Peyer's patch (tissue), 4 donors: ENCODE results near the gene FAM234B. TPM values are rescaled to one million over a fixed set of nuclear protein-coding genes. Genes with fewer than 3 reads are reported as not detected.
"Not testable (repeated sequence)": the region's sequence is repeated elsewhere in the genome, so short reads cannot be mapped to it uniquely, and the experiment has no call there.

ENCODE experiments used
- DNase-seq, 3 donors: peaks; one replicate each; pipeline ENCODE4 v3.0.0-alpha.2; 2017 to 2019
- H3K27ac ChIP-seq, 4 donors: fragments of 200-600 bp; sonication (generic); one replicate each; pipeline ENCODE4 v1.5.1; 2016 to 2019
- H3K27me3 ChIP-seq, 2 donors: fragments of 200-600 bp; sonication (generic); one replicate each; pipeline ENCODE4 v1.5.1; 2019
- H3K36me3 ChIP-seq, 3 donors: fragments of 200-600 bp; sonication (generic); one replicate each; pipeline ENCODE4 v1.5.1; 2016 to 2019
- H3K4me1 ChIP-seq, 4 donors: fragments of 200-600 bp; sonication (generic); one replicate each; pipeline ENCODE4 v1.5.1; 2016 to 2019
- H3K4me3 ChIP-seq, 4 donors: fragments of 200-600 bp; sonication (generic); 1 replicate in 3 of 4; 2 replicates in 1 of 4; pipeline ENCODE4 v1.5.1; 2016 to 2019; ENCODE audit warnings: mild to moderate bottlenecking in 1 of 4
- H3K9me3 ChIP-seq, 4 donors: fragments of 200-600 bp; sonication (generic); one replicate each; pipeline ENCODE4 v1.5.1; 2016 to 2019; ENCODE audit warnings: mild to moderate bottlenecking in 1 of 4
- POLR2A ChIP-seq, 2 donors: fragments of 450-650 bp; IDR thresholded peaks; one replicate each; pipeline ENCODE4 v1.5.1; 2017; ENCODE audit warnings: antibody characterized with exemption in 2 of 2, mild to moderate bottlenecking in 2 of 2, moderate library complexity in 2 of 2
- total RNA-seq, 4 donors: library from RNA; depleted of rRNA; stranded (reverse); fragments of >200 nt; gene quantifications; one replicate each; pipeline ENCODE4 v1.1.0, GENCODE V29; 2016
- TF ChIP-seq, protein P1 (sequence below), 6 experiments: fragments of 450-650 bp in 4 of 6; fragments of 200-600 bp in 2 of 6; sonication (generic) in 1 of 6; IDR thresholded peaks; one replicate each; pipeline ENCODE4 v1.5.1; 2017 to 2019; ENCODE audit warnings: antibody characterized with exemption in 6 of 6, mild to moderate bottlenecking in 3 of 6, moderate library complexity in 1 of 6

Gene FAM234B
- total RNA-seq, 4 donors from 2014 or later: 6.5 to 9.1 (median 7.2) TPM

DNA sequence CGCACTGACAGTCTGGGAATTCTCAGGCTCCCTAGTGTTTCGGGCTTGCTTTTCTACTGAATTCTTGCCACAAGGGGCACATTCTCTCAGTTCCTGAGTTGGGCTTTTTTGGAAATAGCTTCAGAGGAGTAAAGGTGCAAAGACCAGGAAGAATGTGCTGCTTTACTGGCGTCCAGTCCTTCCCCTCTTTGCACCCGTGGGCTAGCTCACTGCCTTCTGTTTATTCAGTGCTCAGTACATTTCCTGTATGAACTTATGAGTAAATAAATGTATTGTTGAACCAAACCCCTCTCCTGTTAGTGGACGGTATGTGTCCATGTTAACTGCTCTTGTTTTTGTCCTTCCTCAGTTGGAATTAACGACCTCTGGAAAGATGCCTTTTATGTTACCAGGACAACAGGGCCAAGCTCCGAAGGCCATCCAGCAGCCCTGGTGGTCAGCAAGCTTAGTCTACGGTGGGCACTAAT is 35.3 kb downstream of the FAM234B start:
- DNase-seq: no peak
- Histone ChIP-seq H3K36me3 (peaks cover 0 to 4% (median 0%) of the 10 kb centered on the region in 3 donors), H3K27ac (no peak overlapping the region)

DNA sequence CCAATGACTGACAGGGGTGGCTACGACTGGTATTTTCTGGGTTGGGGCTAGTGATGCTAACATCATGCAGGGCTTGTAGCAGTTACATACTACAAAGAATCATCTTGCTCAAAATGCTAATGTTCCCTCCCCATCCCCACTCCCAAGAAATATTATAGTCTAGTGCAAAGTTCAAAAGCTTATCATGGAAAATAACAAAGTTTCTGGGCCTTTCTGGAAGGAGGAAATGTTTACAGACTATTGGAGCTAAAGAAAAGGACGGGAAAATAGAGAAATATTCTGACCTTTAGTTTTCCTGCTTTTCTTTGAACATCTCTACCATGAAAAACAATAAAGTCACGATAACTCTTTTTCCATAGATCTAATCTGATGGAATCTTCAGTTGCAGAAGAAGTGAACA is 36.1 kb downstream of the FAM234B start:
- H3K4me3 ChIP-seq: no peak overlapping the region
- peaks cover 0 to 4% (median 0%) of the 10 kb centered on the region in 3 donors for H3K36me3 ChIP-seq
- DNase-seq: no peak
- no peak overlapping the region for H3K27ac ChIP-seq
- H3K4me1 ChIP-seq: no peaks in the 10 kb centered on the region
- H3K27me3 ChIP-seq: no peaks in the 10 kb centered on the region
- H3K9me3 ChIP-seq: no peaks in the 10 kb centered on the region
- TF ChIP-seq POLR2A (IDR thresholded peaks at IDR 0.05): no peak
- TF ChIP-seq, protein P1, sequence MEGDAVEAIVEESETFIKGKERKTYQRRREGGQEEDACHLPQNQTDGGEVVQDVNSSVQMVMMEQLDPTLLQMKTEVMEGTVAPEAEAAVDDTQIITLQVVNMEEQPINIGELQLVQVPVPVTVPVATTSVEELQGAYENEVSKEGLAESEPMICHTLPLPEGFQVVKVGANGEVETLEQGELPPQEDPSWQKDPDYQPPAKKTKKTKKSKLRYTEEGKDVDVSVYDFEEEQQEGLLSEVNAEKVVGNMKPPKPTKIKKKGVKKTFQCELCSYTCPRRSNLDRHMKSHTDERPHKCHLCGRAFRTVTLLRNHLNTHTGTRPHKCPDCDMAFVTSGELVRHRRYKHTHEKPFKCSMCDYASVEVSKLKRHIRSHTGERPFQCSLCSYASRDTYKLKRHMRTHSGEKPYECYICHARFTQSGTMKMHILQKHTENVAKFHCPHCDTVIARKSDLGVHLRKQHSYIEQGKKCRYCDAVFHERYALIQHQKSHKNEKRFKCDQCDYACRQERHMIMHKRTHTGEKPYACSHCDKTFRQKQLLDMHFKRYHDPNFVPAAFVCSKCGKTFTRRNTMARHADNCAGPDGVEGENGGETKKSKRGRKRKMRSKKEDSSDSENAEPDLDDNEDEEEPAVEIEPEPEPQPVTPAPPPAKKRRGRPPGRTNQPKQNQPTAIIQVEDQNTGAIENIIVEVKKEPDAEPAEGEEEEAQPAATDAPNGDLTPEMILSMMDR (IDR thresholded peaks at IDR 0.05): no peak

More for the DNA sequence above, 35.3 kb downstream of the FAM234B start:
- Histone ChIP-seq H3K27me3 (no peaks in the 10 kb centered on the region), H3K4me1 (no peaks in the 10 kb centered on the region), H3K4me3 (no peak overlapping the region), H3K9me3 (no peaks in the 10 kb centered on the region)
- TF ChIP-seq POLR2A (IDR thresholded peaks at IDR 0.05): no peak
- TF ChIP-seq, protein P1 (IDR thresholded peaks at IDR 0.05): no peak

DNA sequence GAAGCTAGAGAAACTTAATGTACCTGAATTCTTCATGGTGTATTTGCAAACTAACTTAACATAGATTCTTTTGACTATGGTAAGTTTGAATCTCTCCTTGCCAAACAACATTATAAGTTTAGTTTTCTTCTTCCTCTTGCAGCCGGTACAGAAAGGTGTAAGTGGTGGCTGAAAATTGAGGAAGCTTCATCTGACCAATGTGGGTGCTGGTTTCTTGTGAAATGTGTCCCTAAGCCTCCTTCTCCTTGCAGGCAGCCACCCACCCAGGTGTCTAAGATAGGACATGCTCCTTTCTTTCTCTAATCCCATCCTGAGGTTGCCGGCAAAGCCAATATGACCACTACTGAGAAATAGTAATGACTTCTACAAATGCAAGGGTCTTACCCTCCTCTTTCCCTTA is 38.7 kb downstream of the FAM234B start:
- H3K27me3 ChIP-seq: no peaks in the 10 kb centered on the region
- DNase-seq: no peak
- H3K27ac ChIP-seq: no peak overlapping the region
- H3K4me3 ChIP-seq: no peak overlapping the region
- TF ChIP-seq, protein P1 (IDR thresholded peaks at IDR 0.05): no peak
- TF ChIP-seq POLR2A (IDR thresholded peaks at IDR 0.05): no peak
- peaks cover 0 to 4% (median 0%) of the 10 kb centered on the region in 3 donors for H3K36me3 ChIP-seq
- no peaks in the 10 kb centered on the region for H3K4me1 ChIP-seq
- H3K9me3 ChIP-seq: no peaks in the 10 kb centered on the region

DNA sequence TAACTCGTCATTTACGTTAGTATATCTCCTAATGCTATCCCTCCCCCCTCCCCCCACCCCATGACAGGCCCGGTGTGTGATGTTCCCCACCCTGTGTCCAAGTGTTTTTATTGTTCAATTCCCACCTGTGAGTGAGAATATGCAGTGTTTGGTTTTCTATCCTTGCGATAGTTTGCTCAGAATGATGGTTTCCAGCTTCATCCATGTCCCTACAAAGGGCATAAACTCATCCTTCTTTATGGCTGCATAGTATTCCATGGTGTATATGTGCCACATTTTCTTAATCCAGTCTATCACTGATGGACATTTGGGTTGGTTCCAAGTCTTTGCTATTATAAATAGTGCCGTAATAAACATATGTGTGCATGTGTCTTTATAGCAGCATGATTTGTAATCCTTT is 39.5 kb downstream of the FAM234B start:
- not testable (repeated sequence) for H3K4me3 ChIP-seq, H3K27ac ChIP-seq

DNA sequence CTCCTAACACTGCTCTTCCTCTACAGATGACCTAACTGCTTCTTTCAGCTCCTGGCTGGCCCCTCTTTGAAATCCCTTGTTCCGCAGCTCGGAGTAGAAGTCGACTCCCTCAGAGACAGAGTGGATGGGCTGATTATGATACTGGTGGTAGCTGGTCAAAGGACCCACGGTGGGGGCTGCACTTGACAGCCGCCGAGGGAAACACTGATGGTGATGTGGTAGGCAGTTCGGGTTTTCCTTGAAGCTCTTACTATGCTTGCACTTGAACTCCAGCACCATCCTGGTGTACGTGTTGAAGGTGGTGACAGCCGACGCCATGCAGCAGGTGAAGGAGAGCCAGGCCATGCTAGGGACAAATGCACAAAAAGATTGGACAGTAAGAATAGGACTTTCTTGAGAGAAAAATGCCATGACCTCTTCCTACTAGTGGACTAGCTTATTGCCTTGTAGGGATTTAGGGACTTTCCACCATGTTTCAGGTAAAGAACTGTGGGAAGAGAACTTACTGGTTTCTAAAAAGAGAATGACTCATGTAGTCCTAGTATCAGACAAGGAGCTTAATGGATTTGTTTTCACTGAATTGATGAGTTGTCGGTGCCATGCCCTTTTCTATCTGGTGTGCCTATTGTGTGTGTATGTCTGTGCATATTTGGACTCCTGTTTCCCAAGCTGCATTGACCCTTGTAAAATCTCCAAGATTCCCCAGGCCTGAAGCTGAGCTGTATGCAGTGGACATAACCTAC is 40.9 kb downstream of the FAM234B start:
- H3K27ac ChIP-seq: no peak overlapping the region
- peaks cover 0 to 4% (median 0%) of the 10 kb centered on the region in 3 donors for H3K36me3 ChIP-seq

More for the DNA sequence above, 39.5 kb downstream of the FAM234B start:
- not testable (repeated sequence) for H3K27me3 ChIP-seq, H3K4me1 ChIP-seq, DNase-seq, H3K9me3 ChIP-seq, H3K36me3 ChIP-seq

More for the DNA sequence above, 40.9 kb downstream of the FAM234B start:
- H3K27me3 ChIP-seq: no peaks in the 10 kb centered on the region
- TF ChIP-seq, protein P1 (IDR thresholded peaks at IDR 0.05): no peak
- no peak for TF ChIP-seq POLR2A (IDR thresholded peaks at IDR 0.05)
- no peak overlapping the region for H3K4me3 ChIP-seq
- no peaks in the 10 kb centered on the region for H3K9me3 ChIP-seq
- no peak for DNase-seq
- no peaks in the 10 kb centered on the region for H3K4me1 ChIP-seq
